Coronary artery (tissue), 2 donors: ENCODE measurements around the gene SUCNR1.

Experiments used
- DNase-seq: peaks from one replicate; pipeline ENCODE4 v3.0.0-alpha.2; 2017; ENCODE audit warnings: low spot score
- H3K27ac ChIP-seq, 2 donors: fragments of 200-600 bp; sonication (generic); one replicate each; pipeline ENCODE4 v1.5.1; 2016 to 2019
- H3K4me3 ChIP-seq: fragments of 200-600 bp; sonication (generic); 2 replicates; pipeline ENCODE4 v1.5.1; 2016; ENCODE audit warnings: mild to moderate bottlenecking, moderate library complexity
- TF ChIP-seq, protein P1 (sequence below): fragments of 200-600 bp; sonication (generic); IDR thresholded peaks from one replicate; pipeline ENCODE4 v1.5.1; 2019; ENCODE audit warnings: antibody characterized with exemption

Gene SUCNR1, protein sequence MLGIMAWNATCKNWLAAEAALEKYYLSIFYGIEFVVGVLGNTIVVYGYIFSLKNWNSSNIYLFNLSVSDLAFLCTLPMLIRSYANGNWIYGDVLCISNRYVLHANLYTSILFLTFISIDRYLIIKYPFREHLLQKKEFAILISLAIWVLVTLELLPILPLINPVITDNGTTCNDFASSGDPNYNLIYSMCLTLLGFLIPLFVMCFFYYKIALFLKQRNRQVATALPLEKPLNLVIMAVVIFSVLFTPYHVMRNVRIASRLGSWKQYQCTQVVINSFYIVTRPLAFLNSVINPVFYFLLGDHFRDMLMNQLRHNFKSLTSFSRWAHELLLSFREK

DNA sequence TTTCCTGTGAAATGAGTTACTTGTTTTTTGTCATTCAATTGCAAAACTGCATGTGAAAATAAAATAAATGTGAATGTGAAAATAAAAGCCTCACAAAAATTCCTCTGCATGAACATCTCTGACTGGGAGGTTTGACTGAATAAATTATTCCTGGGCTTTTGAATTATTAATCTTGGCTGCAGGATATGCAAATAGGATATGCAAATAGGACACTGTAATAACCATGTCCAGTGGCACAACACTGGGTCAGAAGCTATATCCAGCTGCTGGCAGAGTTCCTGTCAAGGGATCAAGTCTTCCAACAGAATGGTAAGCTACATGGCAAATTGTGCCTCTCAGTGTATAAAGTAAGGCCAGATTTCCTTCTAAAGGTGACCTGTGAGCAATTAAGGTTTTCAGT is at the start of gene SUCNR1:
Gene SUCNR1 (plus strand): TSS at position 246 of the 400 bp plus-strand sequence. CDS start 6,250 bp downstream, outside the sequence.
- DNase-seq: no peak
- H3K4me3 ChIP-seq: no peak within 1 kb of the TSS
- H3K27ac ChIP-seq: peak within 1 kb of the TSS in 1 of 2 donors; percentile 5
- TF ChIP-seq, protein P1, sequence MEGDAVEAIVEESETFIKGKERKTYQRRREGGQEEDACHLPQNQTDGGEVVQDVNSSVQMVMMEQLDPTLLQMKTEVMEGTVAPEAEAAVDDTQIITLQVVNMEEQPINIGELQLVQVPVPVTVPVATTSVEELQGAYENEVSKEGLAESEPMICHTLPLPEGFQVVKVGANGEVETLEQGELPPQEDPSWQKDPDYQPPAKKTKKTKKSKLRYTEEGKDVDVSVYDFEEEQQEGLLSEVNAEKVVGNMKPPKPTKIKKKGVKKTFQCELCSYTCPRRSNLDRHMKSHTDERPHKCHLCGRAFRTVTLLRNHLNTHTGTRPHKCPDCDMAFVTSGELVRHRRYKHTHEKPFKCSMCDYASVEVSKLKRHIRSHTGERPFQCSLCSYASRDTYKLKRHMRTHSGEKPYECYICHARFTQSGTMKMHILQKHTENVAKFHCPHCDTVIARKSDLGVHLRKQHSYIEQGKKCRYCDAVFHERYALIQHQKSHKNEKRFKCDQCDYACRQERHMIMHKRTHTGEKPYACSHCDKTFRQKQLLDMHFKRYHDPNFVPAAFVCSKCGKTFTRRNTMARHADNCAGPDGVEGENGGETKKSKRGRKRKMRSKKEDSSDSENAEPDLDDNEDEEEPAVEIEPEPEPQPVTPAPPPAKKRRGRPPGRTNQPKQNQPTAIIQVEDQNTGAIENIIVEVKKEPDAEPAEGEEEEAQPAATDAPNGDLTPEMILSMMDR: no peak

DNA sequence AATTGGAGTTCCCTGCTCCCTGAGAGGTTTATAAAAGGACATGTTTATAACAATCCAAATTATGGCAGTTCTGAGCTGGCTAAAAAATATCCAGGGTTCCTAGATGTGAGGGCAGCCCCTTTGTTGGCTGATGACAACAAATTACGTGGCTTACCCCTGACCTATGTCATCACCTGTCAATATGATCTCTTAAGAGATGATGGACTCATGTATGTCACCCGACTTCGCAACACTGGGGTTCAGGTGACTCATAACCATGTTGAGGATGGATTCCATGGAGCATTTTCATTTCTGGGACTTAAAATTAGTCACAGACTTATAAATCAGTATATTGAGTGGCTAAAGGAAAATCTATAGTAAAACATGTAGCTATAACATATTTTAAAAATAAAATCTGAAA is 45.6 kb upstream of the SUCNR1 start:
- H3K27ac ChIP-seq: no peak overlapping the region
- no peak overlapping the region for H3K4me3 ChIP-seq
- TF ChIP-seq, protein P1: no peak
- DNase-seq: no peak

DNA sequence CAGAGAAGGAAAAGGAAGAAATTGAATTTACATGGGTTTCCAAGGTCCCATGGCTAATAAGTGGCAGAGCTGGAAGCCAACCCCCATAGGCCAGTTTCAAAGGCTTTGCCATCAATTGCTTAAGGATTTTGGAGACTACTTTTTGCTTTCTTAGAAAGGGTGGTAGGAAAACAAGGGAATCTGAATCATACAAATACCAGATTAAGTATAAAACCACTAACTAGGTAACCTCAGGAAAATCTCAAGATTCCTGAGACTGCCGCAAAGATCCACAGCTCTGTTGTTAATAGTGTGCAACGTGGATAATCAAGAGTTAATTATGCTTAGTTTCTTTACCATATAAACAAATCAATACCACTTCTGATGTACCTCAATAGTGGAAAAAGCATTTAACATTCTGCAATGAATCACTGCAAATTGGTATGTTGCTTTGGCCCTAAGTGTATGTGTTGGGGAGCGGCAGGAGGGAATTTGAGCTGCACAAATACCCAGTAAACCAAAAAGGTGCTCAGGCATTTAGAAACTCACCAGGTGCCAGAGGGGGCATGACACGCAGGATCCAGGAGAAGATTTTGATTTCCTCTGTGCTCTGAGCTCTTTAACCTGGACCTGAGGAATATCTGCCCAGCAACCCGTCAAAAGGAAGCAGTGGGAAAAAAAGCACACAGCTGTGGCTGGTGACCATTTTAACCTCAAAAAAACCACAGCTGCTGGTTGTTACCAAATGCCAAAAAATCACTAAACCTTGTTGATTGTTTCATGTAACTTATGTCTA is 37.5 kb upstream of the SUCNR1 start:
- H3K27ac ChIP-seq: no peak overlapping the region
- TF ChIP-seq, protein P1: no peak
- DNase-seq: no peak
- no peak overlapping the region for H3K4me3 ChIP-seq

DNA sequence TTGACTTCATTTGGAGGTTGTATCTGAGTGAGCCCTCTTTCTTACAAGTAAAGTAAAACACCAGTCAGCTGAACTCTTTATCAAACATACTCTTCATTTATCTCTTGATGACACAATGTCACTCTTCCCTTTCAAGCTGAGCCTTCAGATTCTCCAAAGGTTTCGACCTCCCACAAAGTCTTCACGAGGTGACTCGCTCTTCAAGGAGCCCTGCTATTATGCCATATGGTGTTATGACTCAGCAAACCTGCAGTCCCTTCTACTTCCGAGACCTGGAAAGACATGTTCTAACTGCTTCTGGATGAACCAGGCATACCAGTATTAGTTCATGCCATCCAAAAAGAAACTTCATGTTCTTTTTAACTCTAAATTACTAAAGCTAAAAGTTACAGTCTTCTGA is 36.4 kb upstream of the SUCNR1 start:
- TF ChIP-seq, protein P1: no peak
- DNase-seq: no peak

DNA sequence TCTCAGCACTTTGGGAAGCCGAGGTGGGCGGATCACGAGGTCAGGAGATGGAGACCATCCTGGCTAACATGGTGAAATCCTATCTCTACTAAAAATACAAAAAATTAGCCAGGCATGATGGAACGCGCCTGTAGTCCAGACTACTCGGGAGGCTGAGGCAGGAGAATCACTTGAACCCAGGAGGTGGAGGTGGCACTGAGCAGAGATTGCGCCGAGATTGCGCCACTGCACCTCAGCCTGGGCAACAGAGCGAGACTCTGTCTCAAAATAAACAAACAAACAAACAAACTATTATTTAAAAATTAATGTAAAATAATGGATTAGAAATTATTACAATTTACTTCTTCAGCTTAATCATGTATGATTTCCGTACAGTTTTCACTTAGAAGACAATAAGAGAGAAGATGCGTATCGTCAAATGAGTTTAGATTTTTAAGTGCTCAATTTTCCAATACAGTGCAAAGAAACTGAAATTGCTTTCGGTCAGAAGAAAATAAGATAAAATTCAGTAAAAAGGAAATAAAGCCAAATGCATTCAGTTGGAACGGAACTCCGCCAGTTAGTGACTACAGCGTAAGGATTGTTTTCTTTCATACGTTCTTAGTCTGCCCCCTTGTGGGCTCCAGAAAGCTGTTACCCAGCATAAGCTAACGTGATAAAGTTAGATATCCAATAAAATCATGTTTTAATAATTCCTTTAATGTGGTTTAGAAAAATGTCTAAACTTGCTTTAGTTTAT is 34.7 kb upstream of the SUCNR1 start:
- DNase-seq: no peak
- Histone ChIP-seq H3K4me3 (peak overlapping the region; percentile 23), H3K27ac (no peak overlapping the region)
- TF ChIP-seq, protein P1: peak; percentile 46

More for the DNA sequence above, 36.4 kb upstream of the SUCNR1 start:
- Histone ChIP-seq H3K4me3 (no peak overlapping the region), H3K27ac (no peak overlapping the region)

DNA sequence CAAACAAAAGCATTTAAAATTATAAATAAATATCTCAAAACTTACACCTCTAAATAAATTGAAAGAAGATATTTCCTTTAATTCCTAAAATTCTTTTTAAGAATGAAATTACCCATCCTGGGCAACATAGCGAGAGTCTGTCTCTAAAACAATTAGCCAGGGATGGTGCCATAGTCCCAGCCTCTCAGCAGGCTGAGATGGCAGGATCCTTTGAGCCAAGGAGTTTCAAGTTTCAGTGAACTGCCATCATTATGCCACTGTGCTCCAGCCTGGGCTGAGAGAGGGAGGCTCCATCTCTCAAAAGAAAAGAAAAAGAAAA is 34.2 kb upstream of the SUCNR1 start:
- TF ChIP-seq, protein P1: no peak
- no peak overlapping the region for H3K4me3 ChIP-seq

More for the DNA sequence above, 34.2 kb upstream of the SUCNR1 start:
- no peak for DNase-seq
- H3K27ac ChIP-seq: no peak overlapping the region
